Measurements from ENCODE around the gene TMC8.

DNA sequence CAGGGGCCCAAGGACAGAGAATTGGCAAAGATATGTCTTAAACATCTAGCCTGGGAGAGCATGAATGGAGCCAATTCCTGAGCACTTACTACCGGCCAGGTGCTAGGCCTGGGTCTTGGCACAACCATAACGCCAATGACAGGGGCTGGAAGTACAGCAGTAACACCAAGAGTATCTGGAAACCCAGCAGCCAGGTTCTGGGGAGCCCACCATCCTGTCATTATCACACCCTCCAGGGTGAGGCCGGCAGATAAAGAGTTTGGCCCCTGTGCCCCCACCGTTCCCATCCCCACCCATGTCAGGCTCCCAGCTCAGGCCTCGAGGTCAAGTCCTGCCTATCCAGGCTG lies 508 bp upstream of the TMC8 start:
- TF ChIP-seq, protein P1, sequence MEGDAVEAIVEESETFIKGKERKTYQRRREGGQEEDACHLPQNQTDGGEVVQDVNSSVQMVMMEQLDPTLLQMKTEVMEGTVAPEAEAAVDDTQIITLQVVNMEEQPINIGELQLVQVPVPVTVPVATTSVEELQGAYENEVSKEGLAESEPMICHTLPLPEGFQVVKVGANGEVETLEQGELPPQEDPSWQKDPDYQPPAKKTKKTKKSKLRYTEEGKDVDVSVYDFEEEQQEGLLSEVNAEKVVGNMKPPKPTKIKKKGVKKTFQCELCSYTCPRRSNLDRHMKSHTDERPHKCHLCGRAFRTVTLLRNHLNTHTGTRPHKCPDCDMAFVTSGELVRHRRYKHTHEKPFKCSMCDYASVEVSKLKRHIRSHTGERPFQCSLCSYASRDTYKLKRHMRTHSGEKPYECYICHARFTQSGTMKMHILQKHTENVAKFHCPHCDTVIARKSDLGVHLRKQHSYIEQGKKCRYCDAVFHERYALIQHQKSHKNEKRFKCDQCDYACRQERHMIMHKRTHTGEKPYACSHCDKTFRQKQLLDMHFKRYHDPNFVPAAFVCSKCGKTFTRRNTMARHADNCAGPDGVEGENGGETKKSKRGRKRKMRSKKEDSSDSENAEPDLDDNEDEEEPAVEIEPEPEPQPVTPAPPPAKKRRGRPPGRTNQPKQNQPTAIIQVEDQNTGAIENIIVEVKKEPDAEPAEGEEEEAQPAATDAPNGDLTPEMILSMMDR (IDR thresholded peaks at IDR 0.05), result no peak
- TF ChIP-seq POLR2A (IDR thresholded peaks at IDR 0.05), result no peak

Data from Peyer's patch (tissue), 4 donors.